GM12878 (cell line): ENCODE results near the gene ABCC4.

Experiments
- CTCF ChIP-seq, 3 experiments: IDR thresholded peaks in 2 of 3; conservative IDR thresholded peaks in 1 of 3; 2 replicates each; pipeline ENCODE4 v1.5.1; 2011; ENCODE audit warnings: low read depth in 3 of 3, low read length in 3 of 3, mild to moderate bottlenecking in 3 of 3, control low read depth in 2 of 3, moderate library complexity in 2 of 3, inconsistent platforms in 1 of 3, mixed read lengths in 1 of 3; ENCODE audit not compliant: control insufficient read depth in 2 of 3, insufficient read depth in 1 of 3; ENCODE audit errors: extremely low read depth in 1 of 3
- ESRRA ChIP-seq: IDR thresholded peaks from 2 replicates; pipeline ENCODE4 v1.6.1; 2012; ENCODE audit warnings: mild to moderate bottlenecking, low read length, improper control_type of control experiment
- GABPA ChIP-seq: IDR thresholded peaks from 2 replicates; pipeline ENCODE4 v1.6.1; 2014; ENCODE audit warnings: antibody characterized with exemption, low read depth, mild to moderate bottlenecking, inconsistent platforms
- HDAC2 ChIP-seq: fragments of 200-600 bp; sonication (generic); IDR thresholded peaks from 2 replicates; pipeline ENCODE4 v1.6.1; 2017
- NFXL1 ChIP-seq: fragments of 450-650 bp; IDR thresholded peaks from 2 replicates; pipeline ENCODE4 v1.6.1; 2017; ENCODE audit warnings: antibody characterized with exemption, mild to moderate bottlenecking, borderline replicate concordance
- POLR2A ChIP-seq: IDR thresholded peaks from 2 replicates; pipeline ENCODE4 v1.6.1; 2011; ENCODE audit warnings: low read depth, mild to moderate bottlenecking, low read length
- SP1 ChIP-seq: IDR thresholded peaks from one replicate; pipeline ENCODE4 v1.6.1; 2011; ENCODE audit warnings: low read depth, low read length
- TCF7 ChIP-seq: IDR thresholded peaks from 2 replicates; pipeline ENCODE4 v1.6.1; 2014; ENCODE audit warnings: antibody characterized with exemption, borderline replicate concordance
- TF ChIP-seq, protein P1 (sequence below): fragments of 450-650 bp; formaldehyde crosslinking; IDR thresholded peaks from 2 replicates; pipeline ENCODE4 v1.5.0; 2022; ENCODE audit warnings: mild to moderate bottlenecking, missing genetic modification characterization
- TF ChIP-seq, protein P2 (sequence below): IDR thresholded peaks from 2 replicates; pipeline ENCODE4 v1.6.1; 2012; ENCODE audit warnings: low read depth, low read length, improper control_type of control experiment

GRCh38 chr13:95074820-95075219 is 226.4 kb downstream of the ABCC4 start:
- TF ChIP-seq NFXL1 (no peak), POLR2A (no peak), GABPA (no peak), CTCF (IDR thresholded peaks at IDR 0.05 in 2 of 3, conservative IDR thresholded peaks at IDR 0.05 in 1 of 3; ENCODE audit: control insufficient read depth in 2 of 3, extremely low read depth in 1 of 3, insufficient read depth in 1 of 3, low read depth in 3 of 3, low read length in 3 of 3) (no peak), SP1 (no peak), ESRRA (no peak), HDAC2 (no peak), TCF7 (no peak)
- TF ChIP-seq, protein P1, sequence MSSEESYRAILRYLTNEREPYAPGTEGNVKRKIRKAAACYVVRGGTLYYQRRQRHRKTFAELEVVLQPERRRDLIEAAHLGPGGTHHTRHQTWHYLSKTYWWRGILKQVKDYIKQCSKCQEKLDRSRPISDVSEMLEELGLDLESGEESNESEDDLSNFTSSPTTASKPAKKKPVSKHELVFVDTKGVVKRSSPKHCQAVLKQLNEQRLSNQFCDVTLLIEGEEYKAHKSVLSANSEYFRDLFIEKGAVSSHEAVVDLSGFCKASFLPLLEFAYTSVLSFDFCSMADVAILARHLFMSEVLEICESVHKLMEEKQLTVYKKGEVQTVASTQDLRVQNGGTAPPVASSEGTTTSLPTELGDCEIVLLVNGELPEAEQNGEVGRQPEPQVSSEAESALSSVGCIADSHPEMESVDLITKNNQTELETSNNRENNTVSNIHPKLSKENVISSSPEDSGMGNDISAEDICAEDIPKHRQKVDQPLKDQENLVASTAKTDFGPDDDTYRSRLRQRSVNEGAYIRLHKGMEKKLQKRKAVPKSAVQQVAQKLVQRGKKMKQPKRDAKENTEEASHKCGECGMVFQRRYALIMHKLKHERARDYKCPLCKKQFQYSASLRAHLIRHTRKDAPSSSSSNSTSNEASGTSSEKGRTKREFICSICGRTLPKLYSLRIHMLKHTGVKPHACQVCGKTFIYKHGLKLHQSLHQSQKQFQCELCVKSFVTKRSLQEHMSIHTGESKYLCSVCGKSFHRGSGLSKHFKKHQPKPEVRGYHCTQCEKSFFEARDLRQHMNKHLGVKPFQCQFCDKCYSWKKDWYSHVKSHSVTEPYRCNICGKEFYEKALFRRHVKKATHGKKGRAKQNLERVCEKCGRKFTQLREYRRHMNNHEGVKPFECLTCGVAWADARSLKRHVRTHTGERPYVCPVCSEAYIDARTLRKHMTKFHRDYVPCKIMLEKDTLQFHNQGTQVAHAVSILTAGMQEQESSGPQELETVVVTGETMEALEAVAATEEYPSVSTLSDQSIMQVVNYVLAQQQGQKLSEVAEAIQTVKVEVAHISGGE (CRISPR knock-in tag): no peak
- TF ChIP-seq, protein P2, sequence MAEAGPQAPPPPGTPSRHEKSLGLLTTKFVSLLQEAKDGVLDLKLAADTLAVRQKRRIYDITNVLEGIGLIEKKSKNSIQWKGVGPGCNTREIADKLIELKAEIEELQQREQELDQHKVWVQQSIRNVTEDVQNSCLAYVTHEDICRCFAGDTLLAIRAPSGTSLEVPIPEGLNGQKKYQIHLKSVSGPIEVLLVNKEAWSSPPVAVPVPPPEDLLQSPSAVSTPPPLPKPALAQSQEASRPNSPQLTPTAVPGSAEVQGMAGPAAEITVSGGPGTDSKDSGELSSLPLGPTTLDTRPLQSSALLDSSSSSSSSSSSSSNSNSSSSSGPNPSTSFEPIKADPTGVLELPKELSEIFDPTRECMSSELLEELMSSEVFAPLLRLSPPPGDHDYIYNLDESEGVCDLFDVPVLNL: no peak
